Osteoblast (primary cell): ENCODE results near the gene MAN2C1. TPM values are rescaled to one million over a fixed set of nuclear protein-coding genes. Genes with fewer than 3 reads are reported as not detected.

Source experiments
- DNase-seq: peaks from one replicate; pipeline ENCODE4 v3.0.0; 2011; ENCODE audit warnings: low spot score, mixed read lengths; ENCODE audit not compliant: insufficient read length; ENCODE audit errors: missing footprints
- H2AFZ ChIP-seq: 2 replicates; pipeline ENCODE4 v1.6.0; 2011; ENCODE audit warnings: mild to moderate bottlenecking, low read length
- H3K27ac ChIP-seq: 2 replicates; pipeline ENCODE4 v1.5.1; 2011; ENCODE audit warnings: mild to moderate bottlenecking, low read depth, low read length, moderate library complexity
- H3K27me3 ChIP-seq: 2 replicates; pipeline ENCODE4 v1.6.0; 2012; ENCODE audit warnings: mild to moderate bottlenecking, control low read depth, inconsistent platforms, low read length, moderate library complexity; ENCODE audit not compliant: insufficient read depth
- H3K36me3 ChIP-seq: 2 replicates; pipeline ENCODE4 v1.5.1; 2011; ENCODE audit warnings: mild to moderate bottlenecking, low read length, control low read depth, moderate library complexity; ENCODE audit not compliant: insufficient read depth
- H3K4me1 ChIP-seq: 2 replicates; pipeline ENCODE4 v1.5.1; 2011; ENCODE audit warnings: mild to moderate bottlenecking, low read length, control low read depth, moderate library complexity; ENCODE audit not compliant: insufficient read depth
- H3K4me2 ChIP-seq: 2 replicates; pipeline ENCODE4 v1.6.0; 2011; ENCODE audit warnings: mild to moderate bottlenecking, low read length; ENCODE audit not compliant: insufficient read depth
- H3K4me3 ChIP-seq: fragments of 200-600 bp; sonication (generic); 3 replicates; pipeline ENCODE4 v1.5.1; 2012; ENCODE audit warnings: mild to moderate bottlenecking, low read length, inconsistent platforms; ENCODE audit not compliant: insufficient read depth
- H3K79me2 ChIP-seq: 2 replicates; pipeline ENCODE4 v1.6.0; 2012; ENCODE audit warnings: mild to moderate bottlenecking, low read length, control low read depth, inconsistent platforms; ENCODE audit not compliant: insufficient read depth
- H3K9me3 ChIP-seq: 2 replicates; pipeline ENCODE4 v1.5.1; 2011; ENCODE audit warnings: low read depth, low read length, control low read depth
- H4K20me1 ChIP-seq: 2 replicates; pipeline ENCODE4 v1.6.0; 2012; ENCODE audit warnings: mild to moderate bottlenecking, low read length, control low read depth; ENCODE audit not compliant: insufficient read depth
- total RNA-seq: library from RNA; depleted of rRNA; stranded (reverse); fragments of >200 nt; gene quantifications from 2 replicates; pipeline ENCODE4 v1.2.3, GENCODE V29; 2012
- TF ChIP-seq, protein P1 (sequence below): IDR thresholded peaks from 2 replicates; pipeline ENCODE4 v1.5.1; 2011; ENCODE audit warnings: mild to moderate bottlenecking, low read depth, low read length, moderate library complexity; ENCODE audit errors: extremely low read depth

The MAN2C1 gene
- total RNA-seq, 1 donor = 123 TPM

DNA sequence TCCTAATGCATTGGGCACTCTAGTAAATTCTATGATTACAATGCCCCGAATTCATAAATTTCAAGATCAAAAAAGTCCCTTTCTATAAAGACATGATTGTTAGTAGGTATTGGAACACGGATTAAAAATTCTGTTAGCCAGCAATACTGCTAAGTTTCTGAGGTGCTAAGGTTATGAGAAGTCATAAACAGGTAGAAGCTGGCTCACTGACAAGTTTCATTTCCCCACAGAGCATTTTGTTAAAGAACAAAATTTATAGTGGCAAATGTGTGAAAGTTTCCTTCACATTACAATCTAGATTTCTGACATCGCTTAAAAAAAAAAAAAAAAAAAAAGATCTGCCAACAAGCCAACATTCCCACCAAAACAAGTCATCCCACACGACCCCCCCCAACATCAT lies 12.4 kb upstream of the MAN2C1 start:
- H3K36me3 ChIP-seq = peaks cover 74% of the 10 kb centered on the region

DNA sequence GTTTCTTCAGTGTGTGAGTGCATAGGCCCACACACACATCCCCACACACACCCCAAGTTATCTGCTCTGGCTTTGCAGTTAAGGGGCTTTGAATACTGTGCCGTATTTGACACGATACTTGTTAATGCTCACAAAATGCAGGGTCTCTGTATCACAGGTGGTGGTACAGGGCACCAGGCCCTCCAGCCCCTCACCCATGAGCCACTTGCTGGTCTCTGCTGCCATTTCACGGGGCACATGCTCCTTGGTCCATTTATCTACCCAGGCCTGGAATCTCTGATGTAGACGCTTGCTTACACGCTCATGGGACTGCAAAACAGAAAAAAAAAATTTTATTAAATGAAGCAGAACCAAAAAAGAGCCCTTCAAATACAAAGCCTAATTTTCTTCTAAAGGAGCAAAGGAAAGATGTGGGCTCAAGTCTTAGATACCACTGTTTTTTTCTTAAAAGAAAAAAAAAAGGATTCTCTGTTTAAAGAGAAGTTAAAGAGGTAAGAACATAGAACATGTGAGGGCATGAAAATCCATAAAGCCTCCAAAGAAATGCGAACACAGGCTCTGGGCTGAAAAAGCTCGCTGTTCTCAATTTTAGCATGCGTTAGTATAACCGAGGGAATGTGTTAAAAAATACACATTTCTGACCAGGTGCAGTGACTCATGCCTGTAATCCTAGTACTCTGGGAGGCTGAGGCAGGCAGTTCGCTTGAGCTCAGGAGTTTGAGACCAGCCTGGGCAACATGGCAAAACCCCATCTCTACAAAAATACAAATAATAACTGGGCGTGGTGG lies 3.7 kb upstream of the MAN2C1 start:
- Histone ChIP-seq H3K4me1 (peaks cover 21% of the 10 kb centered on the region), H3K27ac (no peak overlapping the region), H3K36me3 (peaks cover 58% of the 10 kb centered on the region), H3K4me3 (no peak overlapping the region), H3K9me3 (no peaks in the 10 kb centered on the region), H3K4me2 (no peak overlapping the region), H2AFZ (no peak overlapping the region), H3K27me3 (no peaks in the 10 kb centered on the region), H3K79me2 (peaks cover 23% of the 10 kb centered on the region), H4K20me1 (peaks cover 8% of the 10 kb centered on the region)
- no peak for DNase-seq
- TF ChIP-seq, protein P1, sequence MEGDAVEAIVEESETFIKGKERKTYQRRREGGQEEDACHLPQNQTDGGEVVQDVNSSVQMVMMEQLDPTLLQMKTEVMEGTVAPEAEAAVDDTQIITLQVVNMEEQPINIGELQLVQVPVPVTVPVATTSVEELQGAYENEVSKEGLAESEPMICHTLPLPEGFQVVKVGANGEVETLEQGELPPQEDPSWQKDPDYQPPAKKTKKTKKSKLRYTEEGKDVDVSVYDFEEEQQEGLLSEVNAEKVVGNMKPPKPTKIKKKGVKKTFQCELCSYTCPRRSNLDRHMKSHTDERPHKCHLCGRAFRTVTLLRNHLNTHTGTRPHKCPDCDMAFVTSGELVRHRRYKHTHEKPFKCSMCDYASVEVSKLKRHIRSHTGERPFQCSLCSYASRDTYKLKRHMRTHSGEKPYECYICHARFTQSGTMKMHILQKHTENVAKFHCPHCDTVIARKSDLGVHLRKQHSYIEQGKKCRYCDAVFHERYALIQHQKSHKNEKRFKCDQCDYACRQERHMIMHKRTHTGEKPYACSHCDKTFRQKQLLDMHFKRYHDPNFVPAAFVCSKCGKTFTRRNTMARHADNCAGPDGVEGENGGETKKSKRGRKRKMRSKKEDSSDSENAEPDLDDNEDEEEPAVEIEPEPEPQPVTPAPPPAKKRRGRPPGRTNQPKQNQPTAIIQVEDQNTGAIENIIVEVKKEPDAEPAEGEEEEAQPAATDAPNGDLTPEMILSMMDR = no peak

More for the DNA sequence above, 12.4 kb upstream of the MAN2C1 start:
- H3K27ac ChIP-seq = no peak overlapping the region
- no peak overlapping the region for H2AFZ ChIP-seq
- no peaks in the 10 kb centered on the region for H3K4me1 ChIP-seq
- H3K4me2 ChIP-seq = no peak overlapping the region
- H3K4me3 ChIP-seq = no peak overlapping the region
- no peak for DNase-seq
- TF ChIP-seq, protein P1 = no peak
- H4K20me1 ChIP-seq = no peaks in the 10 kb centered on the region
- no peaks in the 10 kb centered on the region for H3K79me2 ChIP-seq
- no peaks in the 10 kb centered on the region for H3K27me3 ChIP-seq
- no peaks in the 10 kb centered on the region for H3K9me3 ChIP-seq

DNA sequence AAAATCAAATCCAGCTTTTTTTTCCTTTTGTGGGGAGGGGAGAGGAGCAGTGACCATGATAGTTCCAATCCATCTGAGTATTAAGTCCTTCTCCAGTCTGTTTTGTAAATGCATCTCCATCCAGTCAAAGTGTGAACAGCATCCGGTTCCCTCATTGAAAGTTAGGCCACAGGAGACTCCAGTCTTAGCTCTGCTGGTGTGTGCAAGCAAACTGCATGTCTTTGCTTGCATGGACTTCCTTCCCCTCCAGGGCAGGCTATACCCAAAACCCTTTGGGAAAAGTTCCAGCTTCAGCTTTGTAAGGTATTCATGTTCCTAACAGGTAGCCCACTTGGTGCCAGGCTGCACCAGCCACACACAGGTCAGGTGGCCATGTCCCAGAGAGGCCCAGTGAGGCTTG lies 3.1 kb upstream of the MAN2C1 start:
- Histone ChIP-seq H4K20me1 (peaks cover 12% of the 10 kb centered on the region), H3K4me2 (no peak overlapping the region), H3K27me3 (no peaks in the 10 kb centered on the region), H3K9me3 (no peaks in the 10 kb centered on the region), H3K4me3 (no peak overlapping the region), H3K27ac (no peak overlapping the region), H2AFZ (no peak overlapping the region), H3K36me3 (peaks cover 58% of the 10 kb centered on the region), H3K4me1 (peaks cover 21% of the 10 kb centered on the region), H3K79me2 (peaks cover 23% of the 10 kb centered on the region)
- DNase-seq = no peak
- TF ChIP-seq, protein P1 = no peak

DNA sequence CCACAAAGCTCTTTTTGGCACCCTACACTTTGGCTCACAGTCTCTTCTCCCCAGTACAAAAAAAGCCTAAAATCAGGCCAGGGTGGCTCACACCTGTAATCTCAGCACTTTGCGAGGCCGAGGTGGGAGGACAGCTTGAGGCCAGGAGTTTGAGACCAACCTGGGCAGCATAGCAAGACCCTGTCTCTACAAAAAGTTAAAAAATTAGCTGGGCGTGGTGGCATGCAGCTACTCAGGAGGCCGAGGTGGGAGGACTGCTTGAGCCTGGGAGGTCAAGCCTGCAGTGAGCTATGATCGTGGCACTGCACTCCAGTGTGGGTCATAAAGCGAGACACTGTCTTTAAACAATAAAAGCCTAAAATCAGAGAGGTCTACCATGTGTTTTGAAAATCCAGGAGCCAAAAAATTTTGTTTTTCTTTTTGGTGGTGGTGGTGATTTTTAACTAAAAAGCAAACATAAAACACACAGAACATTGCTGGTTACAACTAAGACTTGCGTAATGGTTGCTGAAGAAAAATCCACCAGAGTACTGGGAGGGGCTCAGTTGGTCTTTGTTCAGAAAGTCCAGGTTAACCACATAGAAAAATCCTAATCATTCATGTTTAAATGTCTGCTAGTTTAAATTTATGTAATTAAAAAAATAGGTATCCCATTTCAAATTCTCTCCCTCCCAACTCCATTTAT lies 1.6 kb upstream of the MAN2C1 start:
- H3K27ac ChIP-seq = peak overlapping the region; percentile 62
- no peak overlapping the region for H2AFZ ChIP-seq
- peaks cover 58% of the 10 kb centered on the region for H3K36me3 ChIP-seq
- H3K4me3 ChIP-seq = no peak overlapping the region
- H3K9me3 ChIP-seq = no peaks in the 10 kb centered on the region
- TF ChIP-seq, protein P1 = no peak
- no peak for DNase-seq
- H3K79me2 ChIP-seq = peaks cover 20% of the 10 kb centered on the region
- H3K4me1 ChIP-seq = peaks cover 21% of the 10 kb centered on the region
- H3K27me3 ChIP-seq = no peaks in the 10 kb centered on the region
- H4K20me1 ChIP-seq = peaks cover 12% of the 10 kb centered on the region
- peak overlapping the region; percentile 89 for H3K4me2 ChIP-seq
